ENCODE measurements around the gene UBE2E2.

The UBE2E2 gene

GRCh38 chr3:23161896-23162570, 41.1 kb upstream of the UBE2E2 start:
- TF ChIP-seq RAD21 (IDR thresholded peaks at IDR 0.05; ENCODE audit: low read depth) (no peak), FOXM1 (IDR thresholded peaks at IDR 0.05; ENCODE audit: borderline replicate concordance, low read depth) (no peak), NFIC (IDR thresholded peaks at IDR 0.05) (no peak), REST (IDR thresholded peaks at IDR 0.05; ENCODE audit: low read depth) (no peak), USF1 (IDR thresholded peaks at IDR 0.05) (no peak), CEBPB (IDR thresholded peaks at IDR 0.05) (no peak), TCF12 (IDR thresholded peaks at IDR 0.05; ENCODE audit: low read depth) (no peak), EP300 (IDR thresholded peaks at IDR 0.05; ENCODE audit: borderline replicate concordance) (no peak), MAX (IDR thresholded peaks at IDR 0.05) (no peak), TAF1 (IDR thresholded peaks at IDR 0.05; ENCODE audit: low read depth) (no peak), YY1 (IDR thresholded peaks at IDR 0.05; ENCODE audit: low read depth) (no peak), EGR1 (IDR thresholded peaks at IDR 0.05) (no peak), CREB1 (IDR thresholded peaks at IDR 0.05; ENCODE audit: low read depth) (no peak), TEAD4 (IDR thresholded peaks at IDR 0.05) (no peak), ZBTB7A (IDR thresholded peaks at IDR 0.05; ENCODE audit: low read depth) (no peak)

- TF ChIP-seq RAD21 (IDR thresholded peaks at IDR 0.05; ENCODE audit: low read depth) (no peak), REST (IDR thresholded peaks at IDR 0.05; ENCODE audit: low read depth) (no peak), ZBTB7A (IDR thresholded peaks at IDR 0.05; ENCODE audit: low read depth) (no peak), CEBPB (IDR thresholded peaks at IDR 0.05) (no peak), NFIC (IDR thresholded peaks at IDR 0.05) (no peak), TAF1 (IDR thresholded peaks at IDR 0.05; ENCODE audit: low read depth) (no peak), TEAD4 (IDR thresholded peaks at IDR 0.05) (no peak), EGR1 (IDR thresholded peaks at IDR 0.05) (no peak), TCF12 (IDR thresholded peaks at IDR 0.05; ENCODE audit: low read depth) (no peak), CREB1 (IDR thresholded peaks at IDR 0.05; ENCODE audit: low read depth) (no peak), USF1 (IDR thresholded peaks at IDR 0.05) (no peak), YY1 (IDR thresholded peaks at IDR 0.05; ENCODE audit: low read depth) (no peak), EP300 (IDR thresholded peaks at IDR 0.05; ENCODE audit: borderline replicate concordance) (no peak), MAX (IDR thresholded peaks at IDR 0.05) (no peak), FOXM1 (IDR thresholded peaks at IDR 0.05; ENCODE audit: borderline replicate concordance, low read depth) (no peak)
Measured at GRCh38 chr3:23162934-23163333, 40.2 kb upstream of the UBE2E2 start.

- TF ChIP-seq MAX (IDR thresholded peaks at IDR 0.05) (no peak), YY1 (IDR thresholded peaks at IDR 0.05; ENCODE audit: low read depth) (no peak), EGR1 (IDR thresholded peaks at IDR 0.05) (no peak), CEBPB (IDR thresholded peaks at IDR 0.05) (no peak)
Measured at GRCh38 chr3:23164746-23165145, 38.4 kb upstream of the UBE2E2 start.

- TF ChIP-seq CREB1 (IDR thresholded peaks at IDR 0.05; ENCODE audit: low read depth) (no peak), ZBTB7A (IDR thresholded peaks at IDR 0.05; ENCODE audit: low read depth) (no peak), NFIC (IDR thresholded peaks at IDR 0.05) (no peak), TAF1 (IDR thresholded peaks at IDR 0.05; ENCODE audit: low read depth) (no peak), MAX (IDR thresholded peaks at IDR 0.05) (no peak), EGR1 (IDR thresholded peaks at IDR 0.05) (no peak), FOXM1 (IDR thresholded peaks at IDR 0.05; ENCODE audit: borderline replicate concordance, low read depth) (no peak), RAD21 (IDR thresholded peaks at IDR 0.05; ENCODE audit: low read depth) (no peak), CEBPB (IDR thresholded peaks at IDR 0.05) (no peak), YY1 (IDR thresholded peaks at IDR 0.05; ENCODE audit: low read depth) (no peak), EP300 (IDR thresholded peaks at IDR 0.05; ENCODE audit: borderline replicate concordance) (no peak), TCF12 (IDR thresholded peaks at IDR 0.05; ENCODE audit: low read depth) (no peak), REST (IDR thresholded peaks at IDR 0.05; ENCODE audit: low read depth) (no peak), USF1 (IDR thresholded peaks at IDR 0.05) (no peak), TEAD4 (IDR thresholded peaks at IDR 0.05) (no peak)
Measured at GRCh38 chr3:23165571-23165970, 37.6 kb upstream of the UBE2E2 start.

All from Ishikawa (cell line).